ENCODE measurements around the gene NAALADL2. TPM values are rescaled to one million over a fixed set of nuclear protein-coding genes. Genes with fewer than 3 reads are reported as not detected.

Gene NAALADL2
- total RNA-seq, 6 donors from 2014 or later: 4.4 to 12.6 (median 6.3) TPM

DNA sequence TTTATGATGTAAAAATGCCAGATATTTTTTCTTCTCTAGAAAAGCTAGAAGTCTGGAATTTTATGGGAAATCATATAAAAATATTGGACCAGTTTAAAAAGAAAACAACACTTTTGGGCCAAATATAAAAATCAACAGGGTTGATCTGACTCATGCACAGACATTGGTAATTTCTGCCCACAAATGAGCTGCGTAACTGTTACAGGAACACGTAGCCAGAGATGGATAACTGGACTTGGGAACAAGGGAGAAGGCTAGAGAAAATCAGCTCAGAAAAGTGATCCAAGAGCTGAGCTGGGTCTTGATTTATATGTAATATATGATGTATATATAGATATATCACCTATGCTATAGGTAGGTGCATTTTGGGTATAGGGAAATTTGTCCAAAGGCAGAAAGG, 36.8 kb upstream of the NAALADL2 start:
- no peak overlapping the region for H3K27ac ChIP-seq
- H3K9me3 ChIP-seq: no peaks in the 10 kb centered on the region
- ATAC-seq (ENCODE audit: low FRiP score in 2 of 2) (no peak), DNase-seq (no peak)
- H3K27me3 ChIP-seq: no peaks in the 10 kb centered on the region
- 92 to 93% methylated on average over 2 of the region's 2 CpGs for whole genome bisulfite sequencing, 2 donors
- no peak for TF ChIP-seq POLR2A (IDR thresholded peaks at IDR 0.05)
- no peak for TF ChIP-seq POLR2AphosphoS5 (IDR thresholded peaks at IDR 0.05)
- TF ChIP-seq, protein P1, sequence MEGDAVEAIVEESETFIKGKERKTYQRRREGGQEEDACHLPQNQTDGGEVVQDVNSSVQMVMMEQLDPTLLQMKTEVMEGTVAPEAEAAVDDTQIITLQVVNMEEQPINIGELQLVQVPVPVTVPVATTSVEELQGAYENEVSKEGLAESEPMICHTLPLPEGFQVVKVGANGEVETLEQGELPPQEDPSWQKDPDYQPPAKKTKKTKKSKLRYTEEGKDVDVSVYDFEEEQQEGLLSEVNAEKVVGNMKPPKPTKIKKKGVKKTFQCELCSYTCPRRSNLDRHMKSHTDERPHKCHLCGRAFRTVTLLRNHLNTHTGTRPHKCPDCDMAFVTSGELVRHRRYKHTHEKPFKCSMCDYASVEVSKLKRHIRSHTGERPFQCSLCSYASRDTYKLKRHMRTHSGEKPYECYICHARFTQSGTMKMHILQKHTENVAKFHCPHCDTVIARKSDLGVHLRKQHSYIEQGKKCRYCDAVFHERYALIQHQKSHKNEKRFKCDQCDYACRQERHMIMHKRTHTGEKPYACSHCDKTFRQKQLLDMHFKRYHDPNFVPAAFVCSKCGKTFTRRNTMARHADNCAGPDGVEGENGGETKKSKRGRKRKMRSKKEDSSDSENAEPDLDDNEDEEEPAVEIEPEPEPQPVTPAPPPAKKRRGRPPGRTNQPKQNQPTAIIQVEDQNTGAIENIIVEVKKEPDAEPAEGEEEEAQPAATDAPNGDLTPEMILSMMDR (IDR thresholded peaks at IDR 0.05): no peak
- no peak for TF ChIP-seq EP300 (IDR thresholded peaks at IDR 0.05)
- no peak overlapping the region for H3K4me3 ChIP-seq
- H3K36me3 ChIP-seq: no peaks in the 10 kb centered on the region
- H3K4me1 ChIP-seq: no peaks in the 10 kb centered on the region

GRCh38 chr3:174826069-174826468, 33.1 kb upstream of the NAALADL2 start:
- Histone ChIP-seq H3K4me1 (no peaks in the 10 kb centered on the region), H3K4me3 (no peak overlapping the region), H3K36me3 (no peaks in the 10 kb centered on the region), H3K9me3 (no peaks in the 10 kb centered on the region), H3K27me3 (no peaks in the 10 kb centered on the region), H3K27ac (no peak overlapping the region)
- no peak for DNase-seq
- ATAC-seq (ENCODE audit: low FRiP score in 2 of 2): no peak
- TF ChIP-seq, protein P1 (IDR thresholded peaks at IDR 0.05): no peak
- no peak for TF ChIP-seq EP300 (IDR thresholded peaks at IDR 0.05)
- TF ChIP-seq POLR2A (IDR thresholded peaks at IDR 0.05): no peak
- TF ChIP-seq POLR2AphosphoS5 (IDR thresholded peaks at IDR 0.05): no peak

DNA sequence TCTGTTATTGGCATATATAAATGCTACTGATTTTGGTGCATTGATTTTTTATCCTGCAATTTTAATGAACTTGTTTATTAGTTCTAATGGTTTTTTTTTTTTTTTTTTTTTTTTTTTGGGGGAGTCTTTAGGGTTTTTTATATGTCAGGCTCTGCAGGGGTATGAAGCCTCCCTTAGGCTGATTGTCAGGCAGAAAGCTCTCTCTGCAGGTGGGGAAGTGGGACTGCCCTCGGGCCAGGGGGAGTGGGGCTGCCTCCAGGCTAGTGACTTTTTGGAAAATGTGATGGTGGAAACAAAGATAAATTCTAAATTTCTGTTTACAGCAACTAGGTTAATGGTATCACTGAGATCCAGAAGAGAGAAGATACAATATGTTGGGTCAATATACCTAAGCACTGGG, 14.4 kb upstream of the NAALADL2 start:
- ATAC-seq (ENCODE audit: low FRiP score in 2 of 2) (no peak), DNase-seq (no peak)
- WGBS, 2 donors: 67 to 88% methylated on average over 1 of the region's 1 CpG
- Histone ChIP-seq H3K27ac (no peak overlapping the region), H3K4me3 (no peak overlapping the region), H3K36me3 (no peaks in the 10 kb centered on the region), H3K27me3 (no peaks in the 10 kb centered on the region), H3K4me1 (no peaks in the 10 kb centered on the region), H3K9me3 (no peaks in the 10 kb centered on the region)
- TF ChIP-seq EP300 (IDR thresholded peaks at IDR 0.05) (no peak), POLR2AphosphoS5 (IDR thresholded peaks at IDR 0.05) (no peak), POLR2A (IDR thresholded peaks at IDR 0.05) (no peak)
- TF ChIP-seq, protein P1 (IDR thresholded peaks at IDR 0.05): no peak

DNA sequence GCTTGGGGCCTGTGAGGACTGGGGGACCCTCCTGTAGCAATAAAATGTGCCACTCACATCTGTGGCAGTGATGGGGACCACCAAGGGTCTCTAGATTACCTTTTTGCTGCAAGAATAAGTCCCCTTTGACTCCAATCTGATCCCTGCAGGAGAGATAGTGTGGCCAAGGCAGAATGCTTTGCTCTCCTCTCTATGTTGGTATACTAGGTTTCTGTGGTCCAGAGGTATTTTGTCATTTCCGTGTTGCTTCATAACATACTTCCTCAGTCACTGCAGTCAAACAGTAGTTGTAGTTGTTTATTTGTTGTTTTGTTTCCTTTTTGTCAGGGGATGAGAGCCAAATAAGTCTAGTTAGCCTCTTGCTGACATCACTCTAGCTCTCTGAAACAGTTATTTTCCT, 13.1 kb upstream of the NAALADL2 start:
- Histone ChIP-seq H3K4me1 (no peaks in the 10 kb centered on the region), H3K9me3 (no peaks in the 10 kb centered on the region), H3K27me3 (no peaks in the 10 kb centered on the region), H3K4me3 (no peak overlapping the region), H3K27ac (no peak overlapping the region), H3K36me3 (no peaks in the 10 kb centered on the region)
- ATAC-seq (ENCODE audit: low FRiP score in 2 of 2) (no peak), DNase-seq (no peak)
- 73 to 75% methylated on average over 1 of the region's 1 CpG for WGBS, 2 donors
- TF ChIP-seq POLR2A (IDR thresholded peaks at IDR 0.05) (no peak), POLR2AphosphoS5 (IDR thresholded peaks at IDR 0.05) (no peak), EP300 (IDR thresholded peaks at IDR 0.05) (no peak)
- TF ChIP-seq, protein P1 (IDR thresholded peaks at IDR 0.05): no peak

DNA sequence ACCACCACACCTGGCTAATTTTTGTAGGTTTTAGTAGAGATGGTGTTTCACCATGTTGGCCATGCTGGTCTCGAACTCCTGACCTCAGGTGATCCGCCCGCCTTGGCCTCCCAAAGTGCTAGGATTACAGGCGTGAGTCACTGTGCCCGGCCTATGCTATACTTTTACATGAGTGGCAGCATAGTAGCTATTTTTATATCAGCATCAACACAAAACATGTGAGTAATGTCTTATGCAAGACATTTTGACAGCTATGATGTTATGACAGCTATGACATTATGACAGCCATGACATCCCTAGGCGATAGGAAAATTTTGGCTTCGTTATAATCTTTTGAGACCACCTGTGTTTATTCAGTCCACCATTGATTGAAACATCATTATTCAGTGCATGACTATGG, 4.1 kb upstream of the NAALADL2 start:
- no peak for ATAC-seq (ENCODE audit: low FRiP score in 2 of 2)

More for the DNA sequence above, 4.1 kb upstream of the NAALADL2 start:
- H3K4me1 ChIP-seq: no peaks in the 10 kb centered on the region
- no peaks in the 10 kb centered on the region for H3K27me3 ChIP-seq
- no peak for TF ChIP-seq POLR2AphosphoS5 (IDR thresholded peaks at IDR 0.05)
- TF ChIP-seq EP300 (IDR thresholded peaks at IDR 0.05): no peak
- TF ChIP-seq, protein P1 (IDR thresholded peaks at IDR 0.05): no peak
- TF ChIP-seq POLR2A (IDR thresholded peaks at IDR 0.05): no peak
- H3K36me3 ChIP-seq: no peaks in the 10 kb centered on the region
- H3K9me3 ChIP-seq: no peaks in the 10 kb centered on the region
- no peak for DNase-seq
- 86 to 92% methylated on average over 7 of the region's 7 CpGs for WGBS, 2 donors
- no peak overlapping the region for H3K27ac ChIP-seq
- no peak overlapping the region for H3K4me3 ChIP-seq

Measured in upper lobe of left lung (tissue), 6 donors.